K562 (cell line): Measurements from ENCODE around the gene RPL26. TPM values are rescaled to one million over a fixed set of nuclear protein-coding genes. Genes with fewer than 3 reads are reported as not detected.

Source experiments
- ATAC-seq: fragments of 200-7000 bp; cut with Tn5 transposase; 3 replicates; pipeline ENCODE4 v1.9.1; 2020; ENCODE audit warnings: moderate library complexity
- BruUV-seq: library from RNA; stranded (reverse); fragments of 400-500 nt; replicated peaks from 2 replicates; lab custom pipeline; 2021; lab: Mats Ljungman, UMichigan
- CTCF ChIA-PET: fragments of 300-600 bp; formaldehyde crosslinking; extraction: SDS; loops from one replicate; lab custom pipeline; 2021; ENCODE audit warnings: low intra/inter-chr PET ratio; lab: Yijun Ruan, JAX
- POLR2A ChIA-PET: fragments of 300-600, 350-650 bp; sonication (Branson Sonifier 250); formaldehyde crosslinking; extraction: SDS; loops from one replicate; lab custom pipeline; 2021; ENCODE audit warnings: antibody characterized with exemption, inconsistent platforms; lab: Yijun Ruan, JAX
- DNase-seq, 4 experiments: peaks; one replicate each; pipeline versions ENCODE4 v3.0.0 to v3.0.0-alpha.2; 2011 to 2018; ENCODE audit warnings: low spot score in 3 of 4, mixed read lengths in 3 of 4; ENCODE audit errors: extremely low read depth in 1 of 4
- FAIRE-seq: peaks from 2 replicates; lab custom pipeline; 2011; peaks lifted over from hg19 to GRCh38; lab: Jason Lieb, UNC
- H2AFZ ChIP-seq: 2 replicates; pipeline ENCODE4 v1.6.0; 2011; ENCODE audit warnings: low read depth, low read length, control low read depth, inconsistent platforms
- H3K27ac ChIP-seq: fragments of 200-600 bp; 3 replicates; pipeline ENCODE4 v1.8.0; 2011; ENCODE audit warnings: low read depth, mild to moderate bottlenecking, control low read depth, inconsistent platforms, low read length, moderate library complexity, mixed read lengths; ENCODE audit errors: extremely low read depth
- H3K27me3 ChIP-seq, 2 experiments: fragments of 300-600 bp in 1 of 2; 2 replicates in 1 of 2; 3 replicates in 1 of 2; pipeline versions ENCODE4 v1.6.0 to v1.8.0; 2011; ENCODE audit warnings: inconsistent platforms in 2 of 2, low read length in 2 of 2, mild to moderate bottlenecking in 1 of 2, mixed read lengths in 1 of 2, moderate library complexity in 1 of 2; ENCODE audit not compliant: control insufficient read depth in 2 of 2, insufficient read depth in 2 of 2
- H3K36me3 ChIP-seq: fragments of 300-600 bp; 3 replicates; pipeline ENCODE4 v1.8.0; 2011; ENCODE audit warnings: mild to moderate bottlenecking, low read length, inconsistent platforms; ENCODE audit not compliant: control insufficient read depth, insufficient read depth
- H3K4me1 ChIP-seq, 2 experiments: fragments of 200-600 bp in 1 of 2; replicated peaks in 1 of 2; 2 replicates in 1 of 2; 3 replicates in 1 of 2; pipeline versions ENCODE4 v1.5.1 to v1.8.0; 2011; ENCODE audit warnings: inconsistent platforms in 2 of 2, low read length in 2 of 2, mild to moderate bottlenecking in 1 of 2, mixed read lengths in 1 of 2, moderate library complexity in 1 of 2; ENCODE audit not compliant: control insufficient read depth in 2 of 2, insufficient read depth in 2 of 2
- H3K4me2 ChIP-seq: 2 replicates; pipeline ENCODE4 v1.6.1; 2011; ENCODE audit warnings: low read length, control low read depth, inconsistent platforms, mixed read lengths; ENCODE audit not compliant: insufficient read depth
- H3K4me3 ChIP-seq: fragments of 200-600 bp; sonication (generic), shearing (Covaris generic); 2 replicates; pipeline ENCODE4 v1.5.1; 2016; ENCODE audit warnings: control low read depth, inconsistent platforms
- H3K79me2 ChIP-seq: fragments of 200-600 bp; 3 replicates; pipeline ENCODE4 v1.8.0; 2011; ENCODE audit warnings: low read length, inconsistent platforms; ENCODE audit not compliant: control insufficient read depth, insufficient read depth
- H3K9ac ChIP-seq, 2 experiments: 2 replicates each; pipeline versions ENCODE4 v1.6.0 to v1.6.1; 2011; ENCODE audit warnings: low read depth in 2 of 2, low read length in 2 of 2, control low read depth in 1 of 2, inconsistent platforms in 1 of 2, mild to moderate bottlenecking in 1 of 2, mixed read lengths in 1 of 2; ENCODE audit not compliant: insufficient read depth in 1 of 2
- H3K9me1 ChIP-seq: one replicate; pipeline ENCODE4 v1.6.0; 2011; ENCODE audit warnings: inconsistent platforms, mild to moderate bottlenecking, low read length, moderate library complexity; ENCODE audit not compliant: control insufficient read depth, insufficient read depth
- H3K9me3 ChIP-seq: replicated peaks from 2 replicates; pipeline ENCODE4 v1.5.1; 2011; ENCODE audit warnings: low read depth, low read length, inconsistent platforms; ENCODE audit not compliant: control insufficient read depth, insufficient read depth
- H4K20me1 ChIP-seq: replicated peaks from 2 replicates; pipeline ENCODE4 v1.6.1; 2011; ENCODE audit warnings: low read length, inconsistent platforms, mixed read lengths; ENCODE audit not compliant: control insufficient read depth, insufficient read depth
- AFF4 ChIP-seq: sonication (generic); formaldehyde crosslinking; IDR thresholded peaks from 2 replicates; pipeline ENCODE4 v1.8.0; 2023; ENCODE audit warnings: mild to moderate bottlenecking, missing genetic modification reagents
- CEBPG ChIP-seq, 3 experiments: fragments of 200-800 bp in 1 of 3; sonication (Bioruptor generic) in 1 of 3; sonication (generic) in 1 of 3; formaldehyde crosslinking in 1 of 3; IDR thresholded peaks in 2 of 3; conservative IDR thresholded peaks in 1 of 3; 2 replicates each; pipeline versions ENCODE4 v1.6.1 to v1.8.0; 2016 to 2022; ENCODE audit warnings: missing compliant biosample characterization in 2 of 3, missing genetic modification characterization in 2 of 3, mild to moderate bottlenecking in 1 of 3, missing genetic modification reagents in 1 of 3
- CHD1 ChIP-seq: fragments of 200-600 bp; sonication (generic); IDR thresholded peaks from one replicate; pipeline ENCODE4 v1.6.1; 2012; ENCODE audit warnings: mild to moderate bottlenecking, moderate library complexity, low read length, inconsistent platforms
- KAT7 ChIP-seq: sonication (generic); formaldehyde crosslinking; IDR thresholded peaks from 2 replicates; pipeline ENCODE4 v1.8.0; 2022; ENCODE audit warnings: missing genetic modification reagents, mild to moderate bottlenecking, borderline replicate concordance
- NKRF ChIP-seq: fragments of 450-650 bp; IDR thresholded peaks from 2 replicates; pipeline ENCODE4 v1.6.1; 2016; ENCODE audit warnings: borderline replicate concordance
- POLR2A ChIP-seq: fragments of 450-650 bp; conservative IDR thresholded peaks from 2 replicates; pipeline ENCODE4 v1.6.1; 2016
- POLR2H ChIP-seq: IDR thresholded peaks from 2 replicates; pipeline ENCODE4 v1.6.1; 2016; ENCODE audit warnings: missing genetic modification characterization, low read depth, mild to moderate bottlenecking, control low read depth, missing compliant biosample characterization, moderate library complexity
- SRSF7 ChIP-seq: fragments of 200-400 bp; formaldehyde crosslinking; optimal IDR thresholded peaks from 2 replicates; pipeline ENCODE3; 2017; ENCODE audit warnings: mild to moderate bottlenecking, low read depth, low read length
- ZNF41 ChIP-seq: fragments of 250-450 bp; sonication (Bioruptor Pico); conservative IDR thresholded peaks from 2 replicates; pipeline ENCODE4 v1.4.0; 2020; ENCODE audit warnings: mild to moderate bottlenecking
- ZNF75A ChIP-seq: fragments of 450-650 bp; formaldehyde crosslinking; IDR thresholded peaks from 2 replicates; pipeline ENCODE4 v1.4.0; 2020; ENCODE audit warnings: mild to moderate bottlenecking
- ZNF76 ChIP-seq: fragments of 250-450 bp; sonication (Bioruptor Pico); IDR thresholded peaks from 2 replicates; pipeline ENCODE4 v1.4.0; 2020; ENCODE audit warnings: mild to moderate bottlenecking, moderate library complexity, borderline replicate concordance
- WGBS: fragments of 100-300 bp; shearing (Covaris generic); methylation state at CpG from one replicate; pipeline ENCODE4 v1.1.6; 2016; ENCODE audit warnings: low coverage, mixed read lengths; ENCODE audit not compliant: insufficient coverage; ENCODE audit errors: missing lambda C conversion rate; 5-methylcytosine and 5-hydroxymethylcytosine counted together
- in situ Hi-C: fragments of 300-500 bp; cut with MboI; formaldehyde crosslinking; loops from 4 replicates; pipeline ENCODE4 v1.15.0; 2018; ENCODE audit warnings: inconsistent platforms, mixed read lengths
- intact Hi-C: fragments of 100-400 bp; cut with micrococcal nuclease; formaldehyde crosslinking; loops from 2 replicates; pipeline ENCODE4 v1.14.2; 2022
- polyA plus RNA-seq, 8 experiments: library from polyadenylated mRNA; depleted of rRNA in 4 of 8; stranded (reverse) in 5 of 8; unstranded in 3 of 8; fragments of >200 nt; fragmentation: Nextera tagmentation in 2 of 8; fragmentation: Illumina TruSeq in 1 of 8; extraction: Ambion mirVana in 2 of 8; extraction: Trizol in 1 of 8; gene quantifications; 2 replicates each; pipeline versions ENCODE4 v1.2.1 to v1.2.3, GENCODE V29; 2011 to 2014; ENCODE audit warnings: inconsistent platforms in 1 of 8, missing spikeins in 1 of 8
- total RNA-seq, 7 experiments: library from RNA; depleted of rRNA in 6 of 7; stranded (reverse); fragments of >200 nt in 6 of 7; fragmentation: Illumina TruSeq in 2 of 7; extraction: Trizol in 2 of 7; gene quantifications; 2 replicates each; pipeline versions ENCODE4 v1.2.1 to v1.2.3, GENCODE V29; 2011 to 2021; ENCODE audit warnings: low replicate concordance in 1 of 7

RPL26 gene
- total and polyA plus RNA-seq, 9 of the 15 experiments (the other 6 are each of a cell fraction or from before 2014, with no cell fraction given), result 1,474 to 4,074 (median 2,904) TPM

- TF ChIP-seq NKRF (peak; percentile 89; the same call in 1 of the 2 replicates), SRSF7 (no peak)
These were observed 182 bp downstream of the RPL26 start (continued) for GRCh38 chr17:8382880-8383142.

- peak overlapping the region; percentile 53 for H3K4me3 ChIP-seq
- no peak overlapping the region for H2AFZ ChIP-seq
- no peak for FAIRE-seq
- in situ Hi-C loops (loop anchor here (25.0 kb wide), 1 partner anchor 1155 kb away; no protein-coding TSS in a partner anchor), intact Hi-C loops (loop anchor here (5.0 to 10.0 kb wide), 2 partner anchors 45 to 157 kb away; partner anchors contain the start of gene ODF4)
- H3K27me3 ChIP-seq, result no peaks in the 10 kb centered on the region
- CTCF ChIA-PET, result interaction anchor here (0.9 to 1.2 kb wide), 2 partner anchors 363 to 364 kb away, joined by 3 to 4 read pairs; no protein-coding TSS in a partner anchor
- no peak for ATAC-seq
- peak overlapping the region; percentile 71 for H3K27ac ChIP-seq
- WGBS, result under 1% methylated on average over 26 of the region's 27 CpGs
- BruUV-seq, result TSS peak; percentile 57
- POLR2A ChIA-PET, result interaction anchor here (0.6 to 1.5 kb wide), 10 partner anchors 22 to 1379 kb away, joined by 3 to 7 read pairs (median 3); no protein-coding TSS in a partner anchor
- peak overlapping the region; percentile 85 for H3K4me2 ChIP-seq
- peak in 3 of 4 experiments; percentile 20 to 23 (median 23) for DNase-seq
- H4K20me1 ChIP-seq, result peaks cover 14% of the 10 kb centered on the region; the same call in 1 of the 2 replicates
- TF ChIP-seq POLR2A, result 0 out of 2 replicates have a peak, but pooled peaks have one; percentile 24
- no peak for TF ChIP-seq ZNF75A (CRISPR knock-in tag)
- 0 out of 2 replicates have a peak, but pooled peaks have one; percentile 38 for TF ChIP-seq KAT7 (CRISPR knock-in tag)
- TF ChIP-seq POLR2H (tag), result 0 out of 2 replicates have a peak, but pooled peaks have one; percentile 5
- no peak for TF ChIP-seq CEBPG (CRISPR knock-in tag; IDR thresholded peaks at IDR 0.05)
- peak in 1 of 2 experiments; percentile 60; a peak in 1 of 4 replicates for TF ChIP-seq CEBPG (tag; conservative IDR thresholded peaks at IDR 0.05 in 1 of 2, IDR thresholded peaks at IDR 0.05 in 1 of 2)
- no peak for TF ChIP-seq ZNF41 (CRISPR knock-in tag)
- no peak for TF ChIP-seq ZNF76 (CRISPR knock-in tag)
- TF ChIP-seq AFF4 (CRISPR knock-in tag), result peak; percentile 12; the same call in 1 of the 2 replicates
- TF ChIP-seq CHD1, result peak; percentile 89
- peaks cover 53% of the 10 kb centered on the region for H3K36me3 ChIP-seq
- H3K79me2 ChIP-seq, result peaks cover 54% of the 10 kb centered on the region
- H3K9me3 ChIP-seq, result no peaks in the 10 kb centered on the region
- H3K9ac ChIP-seq, result peak overlapping the region; percentile 82 to 94
- no peaks in the 10 kb centered on the region for H3K9me1 ChIP-seq
- H3K4me1 ChIP-seq, result peaks cover 33% of the 10 kb centered on the region in 2 experiments
These were observed 727 bp downstream of the RPL26 start for GRCh38 chr17:8382052-8382879.
